SHP77 treated with DMSO at 0.1 percent for 48 hours (cell line): ENCODE data around the gene DENND1A.

Experiments
- DNase-seq: peaks from one replicate; lab custom pipeline; 2025; lab: John Stamatoyannopoulos, UW

The DENND1A gene

GRCh38 chr9:123617286-123617685 lies 312.6 kb downstream of the DENND1A start:
- DNase-seq, result no peak

- DNase-seq, result no peak
Measured at GRCh38 chr9:123616707-123617106, 313.2 kb downstream of the DENND1A start.

GRCh38 chr9:123615381-123615780 lies 314.5 kb downstream of the DENND1A start:
- no peak for DNase-seq

GRCh38 chr9:123614306-123615263 lies 315.3 kb downstream of the DENND1A start:
- no peak for DNase-seq

- DNase-seq, result no peak
Measured at GRCh38 chr9:123611226-123611625, 318.7 kb downstream of the DENND1A start.

- DNase-seq, result no peak
Measured at GRCh38 chr9:123609844-123610243, 320.1 kb downstream of the DENND1A start.

- no peak for DNase-seq
Measured at GRCh38 chr9:123608104-123608503, 321.8 kb downstream of the DENND1A start.

- DNase-seq, result no peak
Measured at GRCh38 chr9:123607479-123607878, 322.4 kb downstream of the DENND1A start.

- DNase-seq, result no peak
Measured at GRCh38 chr9:123606141-123606540, 323.8 kb downstream of the DENND1A start.

GRCh38 chr9:123605286-123605685 lies 324.6 kb downstream of the DENND1A start:
- DNase-seq, result no peak

GRCh38 chr9:123604861-123605260 lies 325.1 kb downstream of the DENND1A start:
- DNase-seq, result no peak

- no peak for DNase-seq
Measured at GRCh38 chr9:123601828-123602227, 328.1 kb downstream of the DENND1A start.

GRCh38 chr9:123599781-123600180 lies 330.1 kb downstream of the DENND1A start:
- DNase-seq, result no peak

- DNase-seq, result no peak
Measured at GRCh38 chr9:123597876-123598556, 331.9 kb downstream of the DENND1A start.

GRCh38 chr9:123597048-123597447 lies 332.9 kb downstream of the DENND1A start:
- DNase-seq, result no peak

GRCh38 chr9:123591283-123591682 lies 338.6 kb downstream of the DENND1A start:
- no peak for DNase-seq

GRCh38 chr9:123590499-123590898 lies 339.4 kb downstream of the DENND1A start:
- no peak for DNase-seq

GRCh38 chr9:123589361-123590239 lies 340.3 kb downstream of the DENND1A start:
- DNase-seq, result no peak

- DNase-seq, result no peak
Measured at GRCh38 chr9:123586275-123586674, 343.7 kb downstream of the DENND1A start.

- no peak for DNase-seq
Measured at GRCh38 chr9:123584202-123585176, 345.4 kb downstream of the DENND1A start.

- no peak for DNase-seq
Measured at GRCh38 chr9:123583646-123584045, 346.3 kb downstream of the DENND1A start.
